ENCODE data around the gene TMOD1. TPM values are rescaled to one million over a fixed set of nuclear protein-coding genes. Genes with fewer than 3 reads are reported as not detected.
A peak's percentile ranks its signal among the peaks of the same experiment; 100 is the strongest.

TMOD1 gene
- total and polyA plus RNA-seq, 9 of the 15 experiments (the other 6 are each of a cell fraction or from before 2014, with no cell fraction given): 7.1 to 41.2 (median 14.2) TPM

GRCh38 chr9:97501177-97501971, at the start of gene TMOD1 (continued):
- no peak for TF ChIP-seq ZBTB9 (CRISPR knock-in tag; IDR thresholded peaks at IDR 0.05)
- TF ChIP-seq ZBTB8A (IDR thresholded peaks at IDR 0.05; ENCODE audit: partially characterized antibody): no peak
- no peak for TF ChIP-seq ETV6 (IDR thresholded peaks at IDR 0.05; ENCODE audit: borderline replicate concordance in 1 of 2, low read depth in 2 of 2, low read length in 1 of 2)
- TF ChIP-seq ETV6 (CRISPR knock-in tag; IDR thresholded peaks at IDR 0.05; ENCODE audit: borderline replicate concordance): no peak
- no peak for TF ChIP-seq NFXL1 (CRISPR knock-in tag; IDR thresholded peaks at IDR 0.05)
- TF ChIP-seq ZNF584 (CRISPR knock-in tag; IDR thresholded peaks at IDR 0.05; ENCODE audit: low read depth): no peak
- TF ChIP-seq ARID3B (CRISPR knock-in tag; IDR thresholded peaks at IDR 0.05; ENCODE audit: borderline replicate concordance): no peak
- TF ChIP-seq DPF2 (IDR thresholded peaks at IDR 0.05): 0 out of 2 replicates have a peak, but pooled peaks have one; percentile 4
- TF ChIP-seq CREB3L1 (IDR thresholded peaks at IDR 0.05; ENCODE audit: borderline replicate concordance, low read depth): no peak
- no peak for TF ChIP-seq ZBTB33 (CRISPR knock-in tag; IDR thresholded peaks at IDR 0.05)
- TF ChIP-seq NR0B1 (IDR thresholded peaks at IDR 0.05; ENCODE audit: partially characterized antibody): no peak
- TF ChIP-seq JUN (IDR thresholded peaks at IDR 0.05; ENCODE audit: borderline replicate concordance, low read depth, low read length): no peak
- TF ChIP-seq JUN (CRISPR knock-in tag; IDR thresholded peaks at IDR 0.05; ENCODE audit: borderline replicate concordance): no peak
- peak; percentile 30; the same call in 1 of the 2 replicates for TF ChIP-seq TCF7 (IDR thresholded peaks at IDR 0.05; ENCODE audit: borderline replicate concordance)
- no peak for TF ChIP-seq ETV5 (CRISPR knock-in tag; IDR thresholded peaks at IDR 0.05; ENCODE audit: low read depth)
- TF ChIP-seq GATA2 (CRISPR knock-in tag; IDR thresholded peaks at IDR 0.05): no peak
- TF ChIP-seq YY1 (IDR thresholded peaks at IDR 0.05; ENCODE audit: borderline replicate concordance in 1 of 3, control insufficient read depth in 1 of 3, extremely low read depth in 1 of 3, insufficient read depth in 3 of 3, insufficient read length in 1 of 3, insufficient replicate concordance in 2 of 3, low read depth in 1 of 3, low read length in 2 of 3): no peak
- TF ChIP-seq POLR3G (IDR thresholded peaks at IDR 0.05; ENCODE audit: extremely low read depth, insufficient read length, insufficient replicate concordance): no peak

Data from K562 (cell line).